ENCODE results near the gene ALPK3. TPM values are rescaled to one million over a fixed set of nuclear protein-coding genes. Genes with fewer than 3 reads are reported as not detected.
"Not testable (repeated sequence)": the region's sequence is repeated elsewhere in the genome, so short reads cannot be mapped to it uniquely, and the experiment has no call there.

The ALPK3 gene
- total RNA-seq, 6 donors from 2014 or later = 7.9 to 36.4 (median 13.0) TPM

DNA sequence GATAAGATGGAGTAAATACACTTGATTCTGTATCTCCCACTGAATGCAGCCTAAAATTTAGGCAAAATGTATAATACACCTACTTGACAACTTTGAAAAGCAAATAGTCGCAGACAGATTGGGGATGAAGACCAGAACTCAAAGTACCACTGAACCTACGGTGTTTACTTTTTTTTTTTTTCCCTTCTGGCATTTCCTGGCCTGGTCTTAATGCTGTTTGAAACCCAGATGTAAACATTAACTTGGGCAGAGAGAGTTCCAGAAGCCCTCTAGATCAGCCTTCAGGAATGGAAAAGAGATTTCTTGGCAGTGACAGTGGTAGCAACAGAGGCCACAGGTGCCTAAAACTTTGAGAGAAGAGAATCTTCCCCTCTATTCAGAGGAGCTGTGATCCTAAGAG is 27.8 kb downstream of the ALPK3 start:
- 42 to 43% methylated on average over 2 of the region's 2 CpGs for WGBS, 2 donors
- H3K4me3 ChIP-seq = no peak overlapping the region
- H3K9me3 ChIP-seq = peaks cover 0 to 11% (median 0%) of the 10 kb centered on the region in 4 donors
- ATAC-seq (ENCODE audit: low FRiP score in 2 of 2) = no peak
- no peaks in the 10 kb centered on the region for H3K36me3 ChIP-seq
- no peak for DNase-seq
- peaks cover 14 to 26% (median 22%) of the 10 kb centered on the region in 4 donors for H3K4me1 ChIP-seq
- H3K27ac ChIP-seq = peak overlapping the region in 2 of 4 donors; percentile 26 to 44
- TF ChIP-seq, protein P1, sequence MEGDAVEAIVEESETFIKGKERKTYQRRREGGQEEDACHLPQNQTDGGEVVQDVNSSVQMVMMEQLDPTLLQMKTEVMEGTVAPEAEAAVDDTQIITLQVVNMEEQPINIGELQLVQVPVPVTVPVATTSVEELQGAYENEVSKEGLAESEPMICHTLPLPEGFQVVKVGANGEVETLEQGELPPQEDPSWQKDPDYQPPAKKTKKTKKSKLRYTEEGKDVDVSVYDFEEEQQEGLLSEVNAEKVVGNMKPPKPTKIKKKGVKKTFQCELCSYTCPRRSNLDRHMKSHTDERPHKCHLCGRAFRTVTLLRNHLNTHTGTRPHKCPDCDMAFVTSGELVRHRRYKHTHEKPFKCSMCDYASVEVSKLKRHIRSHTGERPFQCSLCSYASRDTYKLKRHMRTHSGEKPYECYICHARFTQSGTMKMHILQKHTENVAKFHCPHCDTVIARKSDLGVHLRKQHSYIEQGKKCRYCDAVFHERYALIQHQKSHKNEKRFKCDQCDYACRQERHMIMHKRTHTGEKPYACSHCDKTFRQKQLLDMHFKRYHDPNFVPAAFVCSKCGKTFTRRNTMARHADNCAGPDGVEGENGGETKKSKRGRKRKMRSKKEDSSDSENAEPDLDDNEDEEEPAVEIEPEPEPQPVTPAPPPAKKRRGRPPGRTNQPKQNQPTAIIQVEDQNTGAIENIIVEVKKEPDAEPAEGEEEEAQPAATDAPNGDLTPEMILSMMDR (IDR thresholded peaks at IDR 0.05) = no peak
- TF ChIP-seq POLR2A (IDR thresholded peaks at IDR 0.05) (no peak), POLR2AphosphoS5 (IDR thresholded peaks at IDR 0.05) (no peak), EP300 (IDR thresholded peaks at IDR 0.05) (no peak)
- no peaks in the 10 kb centered on the region for H3K27me3 ChIP-seq

DNA sequence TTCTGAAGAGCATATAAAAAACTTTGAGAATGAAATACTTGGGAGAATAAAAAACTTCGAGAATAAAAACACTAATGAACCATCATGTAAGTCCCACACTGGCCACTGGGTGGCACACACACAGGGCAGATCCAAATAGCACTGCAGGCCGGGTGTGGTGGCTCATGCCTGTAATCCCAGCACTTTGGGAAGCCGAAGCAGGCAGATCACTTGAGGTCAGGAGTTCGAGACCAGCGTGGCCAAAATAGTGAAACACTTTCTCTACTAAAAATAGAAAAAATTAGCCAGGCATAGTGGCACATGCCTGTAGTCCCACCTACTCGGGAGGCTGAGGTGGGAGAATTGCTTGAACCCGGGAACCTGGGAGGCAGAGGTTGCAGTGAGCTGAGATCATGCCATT is 28.5 kb downstream of the ALPK3 start:
- H3K9me3 ChIP-seq = peaks cover 0 to 11% (median 0%) of the 10 kb centered on the region in 4 donors
- WGBS, 2 donors = 60 to 62% methylated on average over 7 of the region's 7 CpGs
- DNase-seq (peak in 1 of 2 donors; percentile 83), ATAC-seq (ENCODE audit: low FRiP score in 2 of 2) (peak; percentile 83 to 87)
- TF ChIP-seq, protein P1 (IDR thresholded peaks at IDR 0.05) = peak; percentile 61 to 75 (median 72)
- peaks cover 7 to 20% (median 15%) of the 10 kb centered on the region in 4 donors for H3K4me1 ChIP-seq
- H3K27ac ChIP-seq, H3K27me3 ChIP-seq, H3K36me3 ChIP-seq, H3K4me3 ChIP-seq: not testable (repeated sequence)

DNA sequence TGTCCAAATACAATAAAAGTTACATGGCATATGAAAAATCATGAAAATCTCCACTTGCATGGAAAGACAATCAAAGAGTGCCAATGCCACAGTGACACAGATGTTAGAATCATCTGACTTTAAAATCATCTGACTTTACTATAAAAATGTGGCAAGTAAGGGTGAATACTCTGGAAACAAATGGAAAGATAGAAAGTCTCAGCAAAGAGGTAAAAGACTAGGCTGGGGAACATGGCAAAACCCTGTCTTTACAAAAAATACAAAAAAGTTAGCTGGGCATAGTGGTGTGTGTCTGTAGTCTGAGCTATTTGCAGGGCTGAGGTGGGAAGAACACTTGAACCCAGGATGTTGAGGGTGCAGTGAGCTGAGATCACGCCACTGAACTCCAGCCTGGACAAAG is 29.1 kb downstream of the ALPK3 start:
- Histone ChIP-seq H3K27me3 (no peaks in the 10 kb centered on the region), H3K27ac (no peak overlapping the region), H3K4me1 (peaks cover under 1 to 13% (median 9%) of the 10 kb centered on the region in 4 donors), H3K9me3 (peaks cover 0 to 11% (median 0%) of the 10 kb centered on the region in 4 donors), H3K36me3 (no peaks in the 10 kb centered on the region), H3K4me3 (no peak overlapping the region)
- ATAC-seq (ENCODE audit: low FRiP score in 2 of 2) = no peak
- DNase-seq = no peak
- TF ChIP-seq, protein P1 (IDR thresholded peaks at IDR 0.05) = no peak
- TF ChIP-seq POLR2A (IDR thresholded peaks at IDR 0.05) (no peak), POLR2AphosphoS5 (IDR thresholded peaks at IDR 0.05) (no peak), EP300 (IDR thresholded peaks at IDR 0.05) (no peak)
- WGBS, 2 donors = 97 to 100% methylated on average over 1 of the region's 1 CpG

DNA sequence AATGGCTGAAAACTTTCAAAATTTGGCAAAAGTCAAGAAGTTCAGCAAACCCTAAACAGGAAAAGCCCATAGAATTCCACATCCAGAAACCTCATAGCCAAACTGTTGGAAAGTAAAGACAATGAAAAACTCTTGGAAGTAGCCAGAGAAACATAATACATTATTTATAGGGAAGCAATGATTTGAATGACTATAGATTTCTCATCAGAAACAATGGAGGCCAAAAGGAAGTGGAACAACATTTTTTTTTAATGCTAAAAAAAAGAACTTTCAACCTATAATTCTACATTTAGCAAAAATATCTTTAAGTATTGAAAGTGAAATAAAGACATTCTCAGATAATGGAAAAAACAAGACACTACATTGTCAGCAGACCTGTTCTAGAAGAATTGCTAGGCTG is 30.2 kb downstream of the ALPK3 start:
- TF ChIP-seq POLR2A (IDR thresholded peaks at IDR 0.05) (no peak), POLR2AphosphoS5 (IDR thresholded peaks at IDR 0.05) (no peak), EP300 (IDR thresholded peaks at IDR 0.05) (no peak)
- TF ChIP-seq, protein P1 (IDR thresholded peaks at IDR 0.05) = no peak
- no peaks in the 10 kb centered on the region for H3K36me3 ChIP-seq
- peaks cover 0 to 11% (median 6%) of the 10 kb centered on the region in 4 donors for H3K4me1 ChIP-seq

DNA sequence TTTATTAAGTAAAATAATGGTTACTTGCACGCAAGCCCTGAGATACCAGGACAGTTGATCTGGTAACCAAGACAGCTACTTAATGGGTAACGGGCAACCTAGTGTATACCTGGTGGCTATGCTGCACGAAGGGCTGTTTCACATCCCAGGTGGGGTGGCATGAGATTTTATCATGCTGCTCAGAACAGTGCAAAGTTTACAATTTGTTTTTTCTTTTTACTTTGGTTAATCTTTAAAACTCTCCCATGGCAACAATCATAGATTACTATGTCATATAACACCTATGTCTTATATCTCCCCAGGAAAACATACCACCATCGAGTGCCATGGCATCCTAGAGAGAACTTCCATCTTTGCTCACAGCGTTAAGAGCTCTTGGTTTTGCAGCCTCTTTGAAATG is 35.1 kb downstream of the ALPK3 start:
- no peak for ATAC-seq (ENCODE audit: low FRiP score in 2 of 2)
- TF ChIP-seq, protein P1 (IDR thresholded peaks at IDR 0.05) = no peak
- no peak for TF ChIP-seq POLR2A (IDR thresholded peaks at IDR 0.05)
- TF ChIP-seq POLR2AphosphoS5 (IDR thresholded peaks at IDR 0.05) = no peak
- no peak for TF ChIP-seq EP300 (IDR thresholded peaks at IDR 0.05)
- H3K36me3 ChIP-seq = peaks cover 0 to 6% (median 3%) of the 10 kb centered on the region in 4 donors

More for the DNA sequence above, 30.2 kb downstream of the ALPK3 start:
- Histone ChIP-seq H3K4me3 (no peak overlapping the region), H3K9me3 (peaks cover 0 to 11% (median 0%) of the 10 kb centered on the region in 4 donors), H3K27me3 (no peaks in the 10 kb centered on the region), H3K27ac (no peak overlapping the region)
- ATAC-seq (ENCODE audit: low FRiP score in 2 of 2) (no peak), DNase-seq (no peak)

More for the DNA sequence above, 35.1 kb downstream of the ALPK3 start:
- Histone ChIP-seq H3K27ac (no peak overlapping the region), H3K27me3 (no peaks in the 10 kb centered on the region), H3K9me3 (peaks cover 0 to 5% (median 0%) of the 10 kb centered on the region in 4 donors), H3K4me1 (no peaks in the 10 kb centered on the region), H3K4me3 (no peak overlapping the region)
- WGBS, 2 donors = 91 to 92% methylated on average over 5 of the region's 5 CpGs
- DNase-seq = no peak
